Lower leg skin (tissue), 4 donors: Measurements from ENCODE around the gene SLC5A4. TPM values are rescaled to one million over a fixed set of nuclear protein-coding genes. Genes with fewer than 3 reads are reported as not detected.

Experiments
- DNase-seq, 2 donors: peaks; one replicate each; pipeline ENCODE4 v3.0.0-alpha.2; 2019; ENCODE audit warnings: low spot score in 2 of 2
- H3K4me3 ChIP-seq: fragments of 200-600 bp; sonication (generic); 2 replicates; pipeline ENCODE4 v1.5.1; 2017; ENCODE audit warnings: mild to moderate bottlenecking, low read depth; ENCODE audit not compliant: poor library complexity, severe bottlenecking
- CTCF ChIP-seq, 3 donors: fragments of 450-650 bp; IDR thresholded peaks; one replicate each; pipeline ENCODE4 v1.5.1; 2016; ENCODE audit warnings: antibody characterized with exemption in 3 of 3, mild to moderate bottlenecking in 3 of 3, moderate library complexity in 2 of 3
- POLR2A ChIP-seq, 2 donors: fragments of 450-650 bp; IDR thresholded peaks; one replicate each; pipeline ENCODE4 v1.6.1; 2016 to 2017; ENCODE audit warnings: antibody characterized with exemption in 2 of 2, mild to moderate bottlenecking in 1 of 2, moderate library complexity in 1 of 2
- whole genome bisulfite sequencing, 2 donors: methylation state at CpG; one replicate each; pipeline ENCODE4 v1.1.5; 2018; 5-methylcytosine and 5-hydroxymethylcytosine counted together
- intact Hi-C: fragments of 100-400 bp; cut with DNase I; formaldehyde crosslinking; loops from one replicate; pipeline ENCODE4 v1.15.0; 2023; ENCODE audit warnings: low total_unique reads
- total RNA-seq, 4 donors: library from RNA; depleted of rRNA; stranded (reverse); fragments of >200 nt; gene quantifications; one replicate each; pipeline ENCODE4 v1.1.0, GENCODE V29; 2016

The SLC5A4 gene
- total RNA-seq, 4 donors from 2014 or later: not detected

- no peak overlapping the region for H3K4me3 ChIP-seq
- TF ChIP-seq POLR2A (IDR thresholded peaks at IDR 0.05): no peak
- TF ChIP-seq CTCF (IDR thresholded peaks at IDR 0.05): no peak
- no peak for DNase-seq
- intact Hi-C loops: no loop called here
- WGBS, 2 donors: 51 to 58% methylated on average over 2 of the region's 2 CpGs
These were observed 14.7 kb downstream of the SLC5A4 start for GRCh38 chr22:32240461-32240860.

DNA sequence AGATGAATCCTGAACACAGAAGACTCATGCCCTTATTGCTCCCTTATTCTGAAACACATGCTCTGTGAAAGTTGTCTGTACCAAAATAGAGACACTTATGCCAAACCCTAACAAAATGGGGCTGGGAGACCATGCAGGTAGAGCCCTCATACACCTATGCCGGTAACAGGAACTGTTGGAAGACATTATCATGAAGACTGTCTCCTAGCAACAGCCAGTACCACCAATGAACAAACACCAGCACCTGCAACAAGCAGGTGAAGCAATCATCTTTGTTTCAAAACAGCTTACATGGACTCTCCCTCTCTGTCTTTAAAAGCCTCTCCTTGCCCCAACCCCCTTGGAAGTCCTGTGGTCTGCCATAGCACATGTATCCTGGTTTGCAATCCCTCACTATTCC is 17.2 kb downstream of the SLC5A4 start:
- H3K4me3 ChIP-seq: no peak overlapping the region
- TF ChIP-seq POLR2A (IDR thresholded peaks at IDR 0.05) (no peak), CTCF (IDR thresholded peaks at IDR 0.05) (no peak)
- no peak for DNase-seq
- intact Hi-C loops: no loop called here
- 63 to 88% methylated on average over 1 of the region's 1 CpG for WGBS, 2 donors

GRCh38 chr22:32236970-32237369 is 18.2 kb downstream of the SLC5A4 start:
- DNase-seq: no peak
- no peak overlapping the region for H3K4me3 ChIP-seq
- 60 to 72% methylated on average over 8 of the region's 8 CpGs for WGBS, 2 donors
- TF ChIP-seq CTCF (IDR thresholded peaks at IDR 0.05) (no peak), POLR2A (IDR thresholded peaks at IDR 0.05) (no peak)
- intact Hi-C loops: no loop called here

- no peak for TF ChIP-seq POLR2A (IDR thresholded peaks at IDR 0.05)
- no peak for TF ChIP-seq CTCF (IDR thresholded peaks at IDR 0.05)
- intact Hi-C loops: no loop called here
- no peak overlapping the region for H3K4me3 ChIP-seq
- WGBS, 2 donors: 83 to 85% methylated on average over 5 of the region's 5 CpGs
- DNase-seq: no peak
These were observed 22.1 kb downstream of the SLC5A4 start for GRCh38 chr22:32233091-32233490.

- intact Hi-C loops: no loop called here
- no peak for DNase-seq
- 61 to 64% methylated on average over 5 of the region's 5 CpGs for WGBS, 2 donors
- TF ChIP-seq CTCF (IDR thresholded peaks at IDR 0.05) (no peak), POLR2A (IDR thresholded peaks at IDR 0.05) (no peak)
- H3K4me3 ChIP-seq: no peak overlapping the region
These were observed 22.8 kb downstream of the SLC5A4 start for GRCh38 chr22:32232191-32232830.
